Karpas-422 (cell line): ENCODE results near the gene MYH15. TPM values are rescaled to one million over a fixed set of nuclear protein-coding genes. Genes with fewer than 3 reads are reported as not detected.

Experiments
- DNase-seq: peaks from one replicate; pipeline ENCODE4 v3.0.0-alpha.2; 2015
- H2AFZ ChIP-seq: fragments of 200-600 bp; sonication (generic); 2 replicates; pipeline ENCODE4 v1.6.1; 2014; ENCODE audit warnings: antibody characterized with exemption, low read length, mixed read lengths
- H3K27ac ChIP-seq: fragments of 200-600 bp; sonication (generic); 2 replicates; pipeline ENCODE4 v1.5.1; 2014; ENCODE audit warnings: mild to moderate bottlenecking, low read length, moderate library complexity
- H3K27me3 ChIP-seq: fragments of 200-600 bp; sonication (generic); 2 replicates; pipeline ENCODE4 v1.6.1; 2014; ENCODE audit warnings: low read length, mixed read lengths
- H3K36me3 ChIP-seq: fragments of 200-600 bp; sonication (generic); 2 replicates; pipeline ENCODE4 v1.6.1; 2014; ENCODE audit warnings: low read length, mixed read lengths; ENCODE audit not compliant: insufficient read depth
- H3K4me1 ChIP-seq: fragments of 200-600 bp; sonication (generic); 2 replicates; pipeline ENCODE4 v1.6.1; 2014; ENCODE audit warnings: mild to moderate bottlenecking, low read length, mixed read lengths
- H3K4me2 ChIP-seq: fragments of 200-600 bp; sonication (generic); 2 replicates; pipeline ENCODE4 v1.6.1; 2014; ENCODE audit warnings: low read length, low read depth, mild to moderate bottlenecking; ENCODE audit not compliant: poor library complexity, severe bottlenecking
- H3K4me3 ChIP-seq: fragments of 200-600 bp; sonication (generic); 2 replicates; pipeline ENCODE4 v1.5.1; 2014; ENCODE audit warnings: mild to moderate bottlenecking, antibody characterized with exemption, low read length, mixed read lengths
- H3K79me2 ChIP-seq: fragments of 200-600 bp; sonication (generic); 2 replicates; pipeline ENCODE4 v1.6.1; 2014; ENCODE audit warnings: mild to moderate bottlenecking, low read length, mixed read lengths
- H3K9ac ChIP-seq: fragments of 200-600 bp; sonication (generic); 2 replicates; pipeline ENCODE4 v1.6.0; 2014; ENCODE audit warnings: low read length
- H3K9me2 ChIP-seq: fragments of 200-600 bp; sonication (generic), shearing (Covaris generic); replicated peaks from 2 replicates; pipeline ENCODE4 v1.6.0; 2014; ENCODE audit warnings: mild to moderate bottlenecking, low read length, moderate library complexity; ENCODE audit not compliant: insufficient read depth
- H3K9me3 ChIP-seq: fragments of 300-700, 200-600 bp; sonication (generic); 2 replicates; pipeline ENCODE4 v1.6.1; 2014; ENCODE audit warnings: low read length, mixed read lengths
- H4K20me1 ChIP-seq: fragments of 200-600 bp; sonication (generic); 2 replicates; pipeline ENCODE4 v1.6.1; 2014; ENCODE audit warnings: mild to moderate bottlenecking, antibody characterized with exemption, low read length, low read depth; ENCODE audit not compliant: insufficient read depth
- total RNA-seq: library from RNA; depleted of rRNA; stranded (reverse); fragments of >200 nt; shearing (Covaris generic); gene quantifications from 2 replicates; pipeline ENCODE4 v1.2.3, GENCODE V29; 2014; ENCODE audit warnings: low replicate concordance

MYH15 gene
- total RNA-seq, 1 experiment from 2014 or later = not detected

- Histone ChIP-seq H3K36me3 (no peaks in the 10 kb centered on the region), H3K4me2 (no peak overlapping the region), H3K27me3 (no peaks in the 10 kb centered on the region), H3K9me2 (no peaks in the 10 kb centered on the region), H3K27ac (no peak overlapping the region), H2AFZ (no peak overlapping the region), H3K79me2 (no peaks in the 10 kb centered on the region), H3K4me3 (no peak overlapping the region), H3K9ac (no peak overlapping the region), H3K4me1 (peaks cover 12% of the 10 kb centered on the region), H4K20me1 (no peaks in the 10 kb centered on the region), H3K9me3 (no peaks in the 10 kb centered on the region)
- DNase-seq = no peak
Measured at GRCh38 chr3:108396336-108396735, 114.1 kb downstream of the MYH15 start.

GRCh38 chr3:108394563-108394962 lies 115.8 kb downstream of the MYH15 start:
- Histone ChIP-seq H2AFZ (no peak overlapping the region), H3K9ac (no peak overlapping the region), H3K9me3 (no peaks in the 10 kb centered on the region), H3K9me2 (no peaks in the 10 kb centered on the region), H3K27me3 (no peaks in the 10 kb centered on the region), H3K36me3 (no peaks in the 10 kb centered on the region), H3K4me2 (no peak overlapping the region), H3K27ac (no peak overlapping the region), H4K20me1 (no peaks in the 10 kb centered on the region), H3K4me1 (peaks cover 12% of the 10 kb centered on the region), H3K4me3 (no peak overlapping the region), H3K79me2 (no peaks in the 10 kb centered on the region)
- DNase-seq = no peak

GRCh38 chr3:108394016-108394415 lies 116.4 kb downstream of the MYH15 start:
- no peak overlapping the region for H3K27ac ChIP-seq
- H3K36me3 ChIP-seq = no peaks in the 10 kb centered on the region
- peaks cover 15% of the 10 kb centered on the region for H3K4me1 ChIP-seq
- no peak overlapping the region for H3K9ac ChIP-seq
- H3K4me2 ChIP-seq = no peak overlapping the region
- H3K27me3 ChIP-seq = no peaks in the 10 kb centered on the region
- H3K9me2 ChIP-seq = no peaks in the 10 kb centered on the region
- no peaks in the 10 kb centered on the region for H3K79me2 ChIP-seq
- no peaks in the 10 kb centered on the region for H4K20me1 ChIP-seq
- H2AFZ ChIP-seq = no peak overlapping the region
- no peaks in the 10 kb centered on the region for H3K9me3 ChIP-seq
- no peak for DNase-seq
- no peak overlapping the region for H3K4me3 ChIP-seq

DNA sequence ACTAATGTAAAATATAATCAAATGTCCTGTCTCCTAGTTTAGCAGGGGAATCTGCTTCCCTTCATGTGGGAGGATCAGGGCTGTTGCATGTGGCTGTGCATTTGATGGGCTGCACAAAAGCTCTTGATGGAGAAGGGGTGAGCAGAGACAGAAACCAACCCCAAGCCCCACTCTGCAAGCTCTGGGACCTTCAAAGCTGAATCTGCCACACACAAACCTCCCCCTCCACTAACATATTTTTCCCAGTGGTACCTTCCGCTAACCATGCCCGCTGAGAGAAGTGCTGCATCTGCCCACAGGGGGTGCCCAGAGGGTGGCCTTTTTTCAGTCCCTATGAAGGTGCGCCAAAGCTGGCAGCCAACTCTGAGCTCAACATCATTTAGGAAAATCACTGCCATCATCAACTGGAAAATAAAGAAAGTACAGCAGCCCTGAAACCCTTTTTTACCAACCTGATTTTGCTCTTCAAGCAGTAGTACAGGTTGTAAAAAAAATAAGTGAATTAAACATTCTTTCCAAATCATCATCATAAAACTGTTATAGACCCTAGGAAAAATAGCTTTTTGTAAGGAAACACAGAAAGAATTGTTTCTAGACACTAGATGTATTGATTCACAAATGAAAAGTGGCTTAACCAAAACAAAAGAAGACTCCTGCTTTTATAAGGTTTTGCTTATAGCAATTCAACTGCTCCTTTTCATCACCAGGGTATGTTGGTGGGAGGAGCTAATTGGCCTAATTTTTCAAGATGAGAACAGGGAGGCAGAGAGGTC lies 117.1 kb downstream of the MYH15 start:
- Histone ChIP-seq H3K9me3 (no peaks in the 10 kb centered on the region), H4K20me1 (no peaks in the 10 kb centered on the region), H3K79me2 (no peaks in the 10 kb centered on the region), H3K27me3 (no peaks in the 10 kb centered on the region), H3K4me1 (peaks cover 22% of the 10 kb centered on the region), H2AFZ (no peak overlapping the region), H3K4me3 (no peak overlapping the region), H3K4me2 (no peak overlapping the region), H3K9ac (no peak overlapping the region), H3K27ac (no peak overlapping the region), H3K9me2 (no peaks in the 10 kb centered on the region), H3K36me3 (no peaks in the 10 kb centered on the region)
- DNase-seq = peak; percentile 48

DNA sequence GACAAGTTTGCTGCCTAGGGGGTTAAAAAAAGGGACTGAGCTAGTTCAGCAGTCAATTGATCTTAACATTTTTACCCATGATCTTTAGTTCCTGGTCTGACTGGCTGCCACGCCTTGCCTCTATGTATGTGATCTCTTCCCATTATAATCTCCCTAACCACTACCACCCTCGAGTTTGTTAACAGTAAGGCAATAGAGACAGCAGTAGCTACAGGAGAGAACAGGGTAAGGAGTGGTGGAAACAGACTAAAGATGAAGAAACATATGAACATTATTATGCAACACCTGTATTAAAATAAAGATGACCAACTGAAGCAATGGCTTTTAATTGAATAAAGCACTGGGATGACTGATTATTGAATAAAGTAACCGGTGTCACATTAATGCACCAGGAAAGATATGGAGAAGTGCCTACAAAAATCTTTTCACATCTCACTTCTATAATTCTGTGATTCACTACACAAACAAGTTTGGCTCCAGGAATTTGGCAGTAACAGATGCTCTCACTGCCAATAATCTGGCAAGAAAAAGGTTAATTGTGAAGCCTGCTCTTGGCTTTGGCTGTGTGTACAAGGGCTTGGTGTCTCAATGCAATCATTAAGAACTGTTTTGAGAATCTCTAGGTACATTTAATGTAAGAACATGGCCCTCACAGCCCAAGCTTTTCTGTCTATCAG lies 118.3 kb downstream of the MYH15 start:
- Histone ChIP-seq H3K36me3 (no peaks in the 10 kb centered on the region), H3K9me2 (no peaks in the 10 kb centered on the region), H2AFZ (no peak overlapping the region), H3K9me3 (no peaks in the 10 kb centered on the region), H3K79me2 (no peaks in the 10 kb centered on the region), H3K4me1 (peaks cover 23% of the 10 kb centered on the region), H3K9ac (no peak overlapping the region), H4K20me1 (no peaks in the 10 kb centered on the region), H3K4me2 (no peak overlapping the region), H3K4me3 (no peak overlapping the region), H3K27ac (no peak overlapping the region), H3K27me3 (no peaks in the 10 kb centered on the region)
- no peak for DNase-seq

DNA sequence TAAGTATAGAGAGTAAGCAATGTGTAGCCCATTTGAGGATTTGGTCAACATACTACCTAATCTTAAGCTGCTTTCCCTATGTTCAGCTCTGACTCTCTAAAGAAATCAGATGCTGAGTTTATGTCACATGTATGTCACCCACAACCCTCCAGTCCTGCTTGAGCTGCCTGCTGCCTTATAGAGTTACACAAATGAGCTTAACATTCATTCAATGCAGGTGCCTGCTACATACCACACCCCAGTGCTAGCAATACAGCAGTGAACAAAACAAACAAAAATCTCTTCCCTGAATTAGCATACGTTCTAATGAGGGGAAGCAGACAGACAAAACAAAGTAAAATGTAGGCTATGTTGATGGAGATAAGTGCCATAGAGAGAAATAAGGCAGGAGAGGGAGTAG lies 121.0 kb downstream of the MYH15 start:
- Histone ChIP-seq H2AFZ (no peak overlapping the region), H3K4me2 (no peak overlapping the region), H3K27ac (no peak overlapping the region), H3K79me2 (no peaks in the 10 kb centered on the region), H3K9me3 (no peaks in the 10 kb centered on the region), H4K20me1 (no peaks in the 10 kb centered on the region), H3K4me1 (peaks cover 23% of the 10 kb centered on the region), H3K9me2 (no peaks in the 10 kb centered on the region), H3K4me3 (no peak overlapping the region), H3K9ac (no peak overlapping the region), H3K27me3 (no peaks in the 10 kb centered on the region), H3K36me3 (no peaks in the 10 kb centered on the region)
- DNase-seq = peak; percentile 19

- Histone ChIP-seq H3K9me2 (no peaks in the 10 kb centered on the region), H3K4me1 (peaks cover 23% of the 10 kb centered on the region), H2AFZ (no peak overlapping the region), H3K9me3 (no peaks in the 10 kb centered on the region), H3K27me3 (no peaks in the 10 kb centered on the region), H3K27ac (no peak overlapping the region), H3K36me3 (no peaks in the 10 kb centered on the region), H3K4me3 (no peak overlapping the region), H3K79me2 (no peaks in the 10 kb centered on the region), H4K20me1 (no peaks in the 10 kb centered on the region), H3K4me2 (no peak overlapping the region), H3K9ac (no peak overlapping the region)
- DNase-seq = peak; percentile 38
Measured at GRCh38 chr3:108388136-108389132, 122.0 kb downstream of the MYH15 start.

DNA sequence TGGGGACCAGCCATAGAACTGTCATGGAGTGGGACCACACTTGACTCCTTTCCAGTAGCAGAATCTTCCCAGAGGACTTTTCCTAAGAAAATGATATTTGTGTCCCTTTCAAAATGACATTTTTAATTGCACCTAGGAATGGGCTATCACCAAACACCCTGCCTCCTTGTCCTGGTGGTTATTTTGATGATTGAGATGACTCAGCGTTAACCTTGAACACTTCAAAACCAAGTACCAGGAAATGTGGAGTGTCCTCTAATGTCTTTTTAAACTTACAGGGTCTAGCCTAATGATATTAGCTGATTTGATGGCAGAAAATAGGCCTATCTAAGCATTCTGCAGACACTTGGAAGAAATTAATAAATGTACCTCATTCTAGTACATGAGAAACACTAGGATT lies 123.3 kb downstream of the MYH15 start:
- no peaks in the 10 kb centered on the region for H3K9me3 ChIP-seq
- H3K79me2 ChIP-seq = no peaks in the 10 kb centered on the region
- H3K36me3 ChIP-seq = no peaks in the 10 kb centered on the region
- no peaks in the 10 kb centered on the region for H3K27me3 ChIP-seq
- no peaks in the 10 kb centered on the region for H3K9me2 ChIP-seq
- no peak overlapping the region for H3K9ac ChIP-seq
- H3K4me1 ChIP-seq = peaks cover 11% of the 10 kb centered on the region
- peak; percentile 34 for DNase-seq
- H4K20me1 ChIP-seq = no peaks in the 10 kb centered on the region
- H3K4me3 ChIP-seq = no peak overlapping the region
- no peak overlapping the region for H3K27ac ChIP-seq
- no peak overlapping the region for H3K4me2 ChIP-seq
- H2AFZ ChIP-seq = no peak overlapping the region
